ENCODE data around the gene CMTM7.

DNA sequence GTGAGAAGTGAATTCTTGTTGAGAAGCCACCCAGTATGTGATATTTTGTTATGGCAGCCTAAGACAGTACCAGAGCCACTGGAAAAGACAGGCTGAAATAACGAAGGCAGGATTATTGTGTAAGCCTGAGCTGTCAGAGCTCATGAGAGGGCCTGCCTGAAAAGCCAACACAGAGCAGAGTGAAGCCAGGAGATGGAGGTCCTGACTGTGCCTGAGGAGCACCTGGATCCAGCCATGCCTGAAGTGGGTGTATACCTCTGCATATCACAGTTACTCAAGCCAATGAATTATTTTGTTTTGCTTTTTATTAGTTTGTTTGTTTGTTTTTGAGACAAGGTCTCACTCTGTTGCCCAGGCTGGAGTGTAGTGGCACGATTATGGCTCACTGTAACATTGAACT, 4.1 kb upstream of the CMTM7 start:
- TF ChIP-seq, protein P1, sequence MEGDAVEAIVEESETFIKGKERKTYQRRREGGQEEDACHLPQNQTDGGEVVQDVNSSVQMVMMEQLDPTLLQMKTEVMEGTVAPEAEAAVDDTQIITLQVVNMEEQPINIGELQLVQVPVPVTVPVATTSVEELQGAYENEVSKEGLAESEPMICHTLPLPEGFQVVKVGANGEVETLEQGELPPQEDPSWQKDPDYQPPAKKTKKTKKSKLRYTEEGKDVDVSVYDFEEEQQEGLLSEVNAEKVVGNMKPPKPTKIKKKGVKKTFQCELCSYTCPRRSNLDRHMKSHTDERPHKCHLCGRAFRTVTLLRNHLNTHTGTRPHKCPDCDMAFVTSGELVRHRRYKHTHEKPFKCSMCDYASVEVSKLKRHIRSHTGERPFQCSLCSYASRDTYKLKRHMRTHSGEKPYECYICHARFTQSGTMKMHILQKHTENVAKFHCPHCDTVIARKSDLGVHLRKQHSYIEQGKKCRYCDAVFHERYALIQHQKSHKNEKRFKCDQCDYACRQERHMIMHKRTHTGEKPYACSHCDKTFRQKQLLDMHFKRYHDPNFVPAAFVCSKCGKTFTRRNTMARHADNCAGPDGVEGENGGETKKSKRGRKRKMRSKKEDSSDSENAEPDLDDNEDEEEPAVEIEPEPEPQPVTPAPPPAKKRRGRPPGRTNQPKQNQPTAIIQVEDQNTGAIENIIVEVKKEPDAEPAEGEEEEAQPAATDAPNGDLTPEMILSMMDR (IDR thresholded peaks at IDR 0.05; ENCODE audit: low read depth, low read length), result no peak
- TF ChIP-seq MYC (IDR thresholded peaks at IDR 0.05; ENCODE audit: low read depth, low read length), result no peak
